ENCODE results near the gene FOCAD. TPM values are rescaled to one million over a fixed set of nuclear protein-coding genes. Genes with fewer than 3 reads are reported as not detected.
"Not testable (repeated sequence)": the region's sequence is repeated elsewhere in the genome, so short reads cannot be mapped to it uniquely, and the experiment has no call there.

The FOCAD gene
- total and polyA plus RNA-seq, 3 experiments from 2014 or later: 16.1 to 25.9 (median 24.8) TPM

DNA sequence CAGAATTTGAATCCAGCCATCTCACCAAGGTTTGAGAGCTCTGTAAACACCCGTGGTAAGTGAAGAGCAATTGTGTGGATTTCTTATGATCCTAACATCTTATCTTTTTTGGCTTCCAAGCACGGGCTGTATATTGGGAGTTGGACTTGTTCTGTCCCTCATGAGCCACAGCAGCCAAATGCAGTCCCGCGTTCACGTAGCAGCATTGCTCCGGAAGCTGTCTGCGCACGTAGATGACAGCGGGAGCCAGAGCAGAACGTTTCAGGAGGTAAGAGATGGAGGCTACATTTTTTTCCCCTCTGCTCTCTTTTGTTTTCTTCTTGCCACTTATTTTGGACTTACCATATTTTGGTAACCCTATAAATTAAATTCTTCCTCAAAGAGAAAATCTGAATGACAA, 260.4 kb downstream of the FOCAD start:
- H3K4me3 ChIP-seq (ENCODE audit: low read length): no peak overlapping the region
- Mint-ChIP-seq H3K36me3 (peaks cover 0 to 22% (median 15%) of the 10 kb centered on the region in 3 donors), H3K9me3 (no peaks in the 10 kb centered on the region), H3K4me1 (peaks cover 0 to 5% (median 4%) of the 10 kb centered on the region in 3 donors), H3K4me3 (no peak overlapping the region), H3K27me3 (no peaks in the 10 kb centered on the region), H3K27ac (no peak overlapping the region)
- no peak for DNase-seq
- no peaks in the 10 kb centered on the region for H3K9me3 ChIP-seq (ENCODE audit: low read length)
- CTCF ChIA-PET: no interaction called here
- no peaks in the 10 kb centered on the region for H3K27me3 ChIP-seq (ENCODE audit: insufficient read depth, low read length, poor library complexity, severe bottlenecking)
- no peaks in the 10 kb centered on the region for H3K36me3 ChIP-seq (ENCODE audit: insufficient read depth, low read length)
- H3K27ac ChIP-seq (ENCODE audit: low read depth, low read length): no peak overlapping the region
- H3K4me1 ChIP-seq (ENCODE audit: insufficient read depth, low read length): no peaks in the 10 kb centered on the region
- POLR2A ChIA-PET: no interaction called here

DNA sequence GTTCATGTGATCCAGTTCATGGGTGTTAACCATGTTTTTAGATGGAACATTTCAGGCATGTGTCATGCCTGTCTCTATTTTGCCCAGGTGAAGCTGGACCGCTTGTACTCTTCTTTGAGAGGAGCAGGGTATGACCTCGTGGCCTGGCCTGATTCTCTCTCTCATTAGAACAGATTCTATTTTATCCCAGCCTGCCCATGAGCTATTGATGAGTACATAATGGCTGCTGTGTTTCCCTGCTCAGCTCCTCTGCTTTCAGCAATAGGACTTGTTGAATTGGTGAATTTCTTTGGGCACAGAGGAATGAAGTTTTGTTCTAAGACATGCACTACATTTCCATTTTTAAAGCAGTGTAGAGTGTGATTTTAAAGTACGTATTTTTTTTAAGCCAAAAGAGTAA, 261.2 kb downstream of the FOCAD start:
- Mint-ChIP-seq H3K4me1 (peaks cover 0 to 5% (median 4%) of the 10 kb centered on the region in 3 donors), H3K27ac (peak overlapping the region in 2 of 8 donors; percentile 10 to 21), H3K36me3 (peaks cover 0 to 25% (median 15%) of the 10 kb centered on the region in 3 donors), H3K9me3 (no peaks in the 10 kb centered on the region), H3K27me3 (no peaks in the 10 kb centered on the region), H3K4me3 (no peak overlapping the region)
- H3K9me3 ChIP-seq (ENCODE audit: low read length): no peaks in the 10 kb centered on the region
- no peaks in the 10 kb centered on the region for H3K36me3 ChIP-seq (ENCODE audit: insufficient read depth, low read length)
- no peaks in the 10 kb centered on the region for H3K27me3 ChIP-seq (ENCODE audit: insufficient read depth, low read length, poor library complexity, severe bottlenecking)
- ChIA-PET CTCF (interaction anchor here (0.9 kb wide), 1 partner anchor 1480 kb away, joined by 3 read pairs; no protein-coding TSS in a partner anchor), POLR2A (no interaction called here)
- no peak overlapping the region for H3K27ac ChIP-seq (ENCODE audit: low read depth, low read length)
- no peak for DNase-seq
- no peaks in the 10 kb centered on the region for H3K4me1 ChIP-seq (ENCODE audit: insufficient read depth, low read length)
- no peak overlapping the region for H3K4me3 ChIP-seq (ENCODE audit: low read length)

DNA sequence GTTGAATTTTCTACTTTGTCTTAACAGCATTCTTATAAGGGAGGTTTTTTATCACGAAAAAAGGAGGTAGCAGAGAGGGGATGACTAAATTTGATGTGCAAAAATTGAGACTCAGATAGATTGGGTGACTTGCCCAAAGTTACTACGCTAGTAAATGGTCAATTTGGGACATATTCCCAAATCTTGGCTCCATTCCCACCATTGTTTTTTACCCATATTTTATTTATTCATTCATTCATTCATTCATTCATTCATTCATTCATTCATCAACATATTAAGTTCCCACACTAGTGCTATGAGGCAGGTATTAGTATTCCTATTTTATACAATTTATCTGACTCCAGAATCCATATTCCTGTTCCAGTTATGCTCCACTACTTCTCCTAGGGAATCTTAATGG, 261.8 kb downstream of the FOCAD start:
- Mint-ChIP-seq H3K36me3 (peaks cover 0 to 29% (median 15%) of the 10 kb centered on the region in 3 donors), H3K9me3 (no peaks in the 10 kb centered on the region), H3K27me3 (no peaks in the 10 kb centered on the region), H3K27ac (peak overlapping the region in 1 of 8 donors; percentile 10), H3K4me1 (peaks cover 0 to 4% (median 4%) of the 10 kb centered on the region in 3 donors), H3K4me3 (no peak overlapping the region)
- H3K27me3 ChIP-seq (ENCODE audit: insufficient read depth, low read length, poor library complexity, severe bottlenecking): no peaks in the 10 kb centered on the region
- no peaks in the 10 kb centered on the region for H3K4me1 ChIP-seq (ENCODE audit: insufficient read depth, low read length)
- ChIA-PET POLR2A (no interaction called here), CTCF (interaction anchor here (0.9 kb wide), 1 partner anchor 1481 kb away, joined by 3 read pairs; no protein-coding TSS in a partner anchor)
- no peaks in the 10 kb centered on the region for H3K9me3 ChIP-seq (ENCODE audit: low read length)
- no peak overlapping the region for H3K4me3 ChIP-seq (ENCODE audit: low read length)
- H3K36me3 ChIP-seq (ENCODE audit: insufficient read depth, low read length): no peaks in the 10 kb centered on the region
- no peak overlapping the region for H3K27ac ChIP-seq (ENCODE audit: low read depth, low read length)
- DNase-seq: no peak

DNA sequence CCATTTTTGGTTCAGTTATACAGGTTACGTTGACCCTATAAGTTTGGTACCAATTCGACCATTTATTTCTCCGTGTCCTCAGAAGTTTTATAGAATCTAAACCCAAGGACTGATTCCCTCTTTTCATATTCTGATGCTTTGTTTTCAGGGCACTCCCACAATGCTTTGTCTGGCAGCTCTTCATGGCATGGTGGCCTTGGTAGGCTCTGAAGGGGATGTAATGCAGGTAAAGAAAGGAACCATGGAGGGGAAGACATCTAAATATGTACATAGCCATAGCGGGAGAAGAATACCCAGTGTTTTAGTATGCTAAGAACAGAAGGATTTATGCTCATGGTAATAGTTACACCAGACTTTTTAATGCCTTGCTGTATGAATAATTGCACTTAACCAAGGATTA, 264.6 kb downstream of the FOCAD start:
- Mint-ChIP-seq H3K36me3 (peaks cover 14 to 58% (median 29%) of the 10 kb centered on the region in 3 donors), H3K27me3 (no peaks in the 10 kb centered on the region), H3K27ac (no peak overlapping the region), H3K4me3 (no peak overlapping the region), H3K4me1 (no peaks in the 10 kb centered on the region), H3K9me3 (no peaks in the 10 kb centered on the region)
- H3K27me3 ChIP-seq (ENCODE audit: insufficient read depth, low read length, poor library complexity, severe bottlenecking): no peaks in the 10 kb centered on the region
- DNase-seq: no peak
- H3K36me3 ChIP-seq (ENCODE audit: insufficient read depth, low read length): no peaks in the 10 kb centered on the region
- H3K4me1 ChIP-seq (ENCODE audit: insufficient read depth, low read length): no peaks in the 10 kb centered on the region
- no peak overlapping the region for H3K4me3 ChIP-seq (ENCODE audit: low read length)
- POLR2A ChIA-PET: no interaction called here
- CTCF ChIA-PET: no interaction called here
- no peaks in the 10 kb centered on the region for H3K9me3 ChIP-seq (ENCODE audit: low read length)
- H3K27ac ChIP-seq (ENCODE audit: low read depth, low read length): no peak overlapping the region

DNA sequence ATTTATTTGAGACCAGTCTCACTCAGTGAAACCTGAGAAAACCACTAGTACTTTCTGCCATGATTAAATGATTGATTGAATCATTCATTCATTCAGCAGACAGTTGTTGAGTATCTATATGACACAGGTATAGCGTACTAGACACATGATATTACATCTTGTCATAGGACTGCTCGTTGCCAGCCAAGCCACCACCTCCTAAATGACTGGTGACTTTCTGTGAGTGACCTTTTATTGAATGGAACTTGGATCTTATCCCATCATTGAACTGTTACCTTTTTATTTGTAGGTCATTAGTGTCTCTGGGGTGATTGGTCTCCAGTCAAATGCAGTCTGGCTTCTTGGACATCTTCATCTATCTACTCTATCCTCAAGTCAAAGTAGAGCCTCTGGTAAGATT, 266.6 kb downstream of the FOCAD start:
- Mint-ChIP-seq H3K36me3 (peaks cover 15 to 56% (median 30%) of the 10 kb centered on the region in 3 donors), H3K27me3 (no peaks in the 10 kb centered on the region), H3K4me3 (no peak overlapping the region), H3K4me1 (no peaks in the 10 kb centered on the region), H3K9me3 (no peaks in the 10 kb centered on the region), H3K27ac (no peak overlapping the region)
- H3K36me3 ChIP-seq (ENCODE audit: insufficient read depth, low read length): no peaks in the 10 kb centered on the region
- no peaks in the 10 kb centered on the region for H3K27me3 ChIP-seq (ENCODE audit: insufficient read depth, low read length, poor library complexity, severe bottlenecking)
- no peak for DNase-seq
- CTCF ChIA-PET: interaction anchor here (1.0 kb wide), 1 partner anchor 1486 kb away, joined by 3 read pairs; no protein-coding TSS in a partner anchor
- no peak overlapping the region for H3K4me3 ChIP-seq (ENCODE audit: low read length)
- no peaks in the 10 kb centered on the region for H3K4me1 ChIP-seq (ENCODE audit: insufficient read depth, low read length)
- H3K27ac ChIP-seq (ENCODE audit: low read depth, low read length): no peak overlapping the region
- no peaks in the 10 kb centered on the region for H3K9me3 ChIP-seq (ENCODE audit: low read length)
- POLR2A ChIA-PET: no interaction called here

DNA sequence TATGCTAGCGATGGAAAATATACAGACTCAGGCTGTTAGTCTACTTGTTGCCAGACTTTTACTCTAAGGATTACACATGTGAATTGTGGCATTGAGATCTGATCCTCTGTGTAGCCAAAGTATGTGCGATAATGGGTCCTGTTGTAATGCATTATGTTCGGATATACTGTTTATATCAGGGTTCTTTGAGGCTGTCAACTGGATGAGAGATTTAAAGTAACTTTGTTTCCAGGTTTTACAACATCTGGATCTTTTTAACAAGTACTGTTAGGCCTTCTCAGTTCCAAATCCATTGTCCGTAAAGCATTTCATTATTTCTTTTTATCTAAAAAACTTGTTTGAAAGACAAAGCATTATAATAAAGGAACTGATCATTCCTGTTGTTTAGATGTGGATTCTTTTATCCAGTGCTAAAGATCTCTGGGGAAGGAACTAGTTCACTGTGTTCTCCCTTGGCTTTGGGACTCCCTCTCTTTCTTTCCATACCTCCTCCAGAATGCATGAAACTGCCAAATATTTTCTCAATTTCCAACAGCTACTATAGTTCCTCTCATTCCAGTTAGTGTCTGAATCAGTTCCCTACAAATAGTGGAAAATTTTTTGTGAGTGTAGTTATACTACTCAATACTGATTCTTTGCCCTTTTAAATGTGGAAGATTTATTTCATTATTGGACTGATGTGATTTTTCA, 278.6 kb downstream of the FOCAD start:
- no peak overlapping the region for H3K4me3 Mint-ChIP-seq
- CTCF ChIA-PET: no interaction called here
- DNase-seq: no peak
- Histone ChIP-seq H3K9me3 (ENCODE audit: low read length) (no peaks in the 10 kb centered on the region), H3K4me1 (ENCODE audit: insufficient read depth, low read length) (no peaks in the 10 kb centered on the region), H3K27ac (ENCODE audit: low read depth, low read length) (no peak overlapping the region), H3K27me3 (ENCODE audit: insufficient read depth, low read length, poor library complexity, severe bottlenecking) (no peaks in the 10 kb centered on the region), H3K36me3 (ENCODE audit: insufficient read depth, low read length) (no peaks in the 10 kb centered on the region), H3K4me3 (ENCODE audit: low read length) (no peak overlapping the region)
- peaks cover 14 to 27% (median 18%) of the 10 kb centered on the region in 3 donors for H3K36me3 Mint-ChIP-seq
- peaks cover 0 to 2% (median 0%) of the 10 kb centered on the region in 5 donors for H3K9me3 Mint-ChIP-seq
- no peaks in the 10 kb centered on the region for H3K27me3 Mint-ChIP-seq
- POLR2A ChIA-PET: no interaction called here
- no peaks in the 10 kb centered on the region for H3K4me1 Mint-ChIP-seq
- H3K27ac Mint-ChIP-seq: no peak overlapping the region

DNA sequence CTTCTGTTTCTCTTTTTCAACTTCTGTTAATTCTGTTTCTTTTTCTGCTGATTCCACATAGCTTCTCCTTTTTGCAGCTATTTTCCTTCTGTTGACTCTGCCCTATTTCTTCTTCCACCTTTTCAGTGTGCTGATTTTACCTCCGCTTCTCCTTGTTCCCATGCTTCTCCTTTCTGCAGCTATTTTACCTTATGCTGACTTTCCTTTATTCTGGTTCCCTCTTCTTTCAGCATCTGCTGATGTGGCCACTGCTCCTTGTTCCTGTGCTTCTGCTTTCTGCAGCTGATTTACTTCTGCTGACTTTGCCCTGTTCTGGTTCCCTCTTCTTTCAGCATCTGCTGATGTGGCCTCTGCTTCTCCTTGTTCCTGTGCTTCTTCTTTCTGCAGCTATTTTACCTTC, 288.6 kb downstream of the FOCAD start:
- H3K36me3 Mint-ChIP-seq: peaks cover 15 to 33% (median 32%) of the 10 kb centered on the region in 3 donors
- no peak for DNase-seq
- Histone ChIP-seq H3K36me3 (ENCODE audit: insufficient read depth, low read length) (no peaks in the 10 kb centered on the region), H3K27me3 (ENCODE audit: insufficient read depth, low read length, poor library complexity, severe bottlenecking) (no peaks in the 10 kb centered on the region), H3K4me3 (ENCODE audit: low read length) (no peak overlapping the region), H3K4me1 (ENCODE audit: insufficient read depth, low read length) (no peaks in the 10 kb centered on the region), H3K27ac (ENCODE audit: low read depth, low read length) (no peak overlapping the region), H3K9me3 (ENCODE audit: low read length) (no peaks in the 10 kb centered on the region)
- ChIA-PET CTCF (interaction anchor here (1.2 kb wide), 1 partner anchor 9 kb away, joined by 3 read pairs; no protein-coding TSS in a partner anchor), POLR2A (no interaction called here)
- no peaks in the 10 kb centered on the region for H3K27me3 Mint-ChIP-seq
- H3K4me3 Mint-ChIP-seq: no peak overlapping the region
- H3K9me3 Mint-ChIP-seq: peaks cover 0 to 3% (median 0%) of the 10 kb centered on the region in 5 donors
- no peak overlapping the region for H3K27ac Mint-ChIP-seq
- H3K4me1 Mint-ChIP-seq: no peaks in the 10 kb centered on the region

DNA sequence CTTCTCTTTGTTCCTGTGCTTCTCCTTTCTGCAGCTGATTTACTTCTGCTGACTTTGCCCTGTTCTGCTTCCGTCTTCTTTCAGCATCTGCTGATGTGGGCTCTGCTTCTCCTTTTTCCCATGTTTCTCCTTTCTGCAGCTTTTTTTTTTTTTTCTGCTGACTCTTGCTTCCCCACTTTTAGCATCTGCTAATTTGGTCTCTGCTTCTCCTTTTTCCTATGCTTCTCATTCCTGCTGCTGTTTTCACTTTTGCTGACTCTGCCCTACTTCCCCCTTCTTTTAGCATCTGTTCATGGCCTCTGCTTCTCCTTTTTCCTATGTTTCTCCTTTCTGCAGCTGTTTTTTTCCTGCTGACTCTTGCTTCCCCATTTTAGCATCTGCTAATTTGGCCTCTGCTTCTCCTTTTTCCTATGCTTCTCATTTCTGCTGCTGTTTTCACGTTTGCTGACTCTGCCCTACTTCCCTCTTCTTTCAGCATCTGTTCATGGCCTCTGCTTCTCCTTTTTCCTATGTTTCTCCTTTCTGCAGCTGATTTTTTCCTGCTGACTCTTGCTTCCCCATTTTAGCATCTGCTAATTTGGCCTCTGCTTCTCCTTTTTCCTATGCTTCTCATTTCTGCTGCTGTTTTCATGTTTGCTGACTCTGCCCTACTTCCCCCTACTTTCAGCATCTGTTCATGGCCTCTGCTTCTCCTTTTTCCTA, 289.3 kb downstream of the FOCAD start:
- CTCF ChIA-PET: interaction anchor here (1.2 kb wide), 1 partner anchor 9 kb away, joined by 3 read pairs; no protein-coding TSS in a partner anchor
- H3K4me1 Mint-ChIP-seq; H3K4me3 ChIP-seq (ENCODE audit: low read length); H3K27ac Mint-ChIP-seq; H3K4me3 Mint-ChIP-seq; H3K9me3 Mint-ChIP-seq; POLR2A ChIA-PET; H3K27ac ChIP-seq (ENCODE audit: low read depth, low read length); H3K27me3 ChIP-seq (ENCODE audit: insufficient read depth, low read length, poor library complexity, severe bottlenecking); DNase-seq; H3K36me3 ChIP-seq (ENCODE audit: insufficient read depth, low read length); H3K27me3 Mint-ChIP-seq; H3K9me3 ChIP-seq (ENCODE audit: low read length); H3K4me1 ChIP-seq (ENCODE audit: insufficient read depth, low read length): not testable (repeated sequence)
- H3K36me3 Mint-ChIP-seq: peaks cover 16 to 37% (median 36%) of the 10 kb centered on the region in 3 donors

Measured in CD8-positive, alpha-beta memory T cell (primary cell).